PC-9 (cell line): ENCODE results near the gene TECPR1.

Experiments used
- CTCF ChIP-seq: fragments of 200-600 bp; sonication (generic); conservative IDR thresholded peaks from 2 replicates; pipeline ENCODE4 v1.6.1; 2017; ENCODE audit warnings: mixed run types, antibody characterized with exemption, mild to moderate bottlenecking, moderate library complexity
- EZH2 ChIP-seq: fragments of 200-600 bp; sonication (generic); IDR thresholded peaks from 2 replicates; pipeline ENCODE4 v1.8.0; 2017; ENCODE audit warnings: antibody characterized with exemption, low read depth

DNA sequence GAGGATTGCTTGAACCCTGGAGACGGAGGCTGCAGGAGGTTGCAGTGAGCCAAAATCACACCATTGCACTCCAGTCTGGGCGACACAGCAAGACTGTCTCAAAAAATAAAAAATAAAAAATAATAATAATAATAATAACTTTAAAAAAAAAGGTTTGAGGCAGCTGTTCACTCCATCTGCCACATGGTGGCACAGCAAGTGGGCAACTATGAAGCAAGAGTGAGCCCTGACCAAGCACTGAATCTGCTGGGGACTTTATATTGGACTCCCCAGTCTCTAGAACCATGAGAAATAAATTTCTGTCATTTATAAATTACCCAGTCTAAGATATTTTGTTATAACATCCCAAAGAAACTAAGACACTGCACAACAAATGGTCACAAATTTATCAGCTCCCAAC lies 14.8 kb upstream of the TECPR1 start:
- TF ChIP-seq CTCF (peak; percentile 57; the same call in 1 of the 2 replicates), EZH2 (no peak)
